ENCODE results near the gene AQP5. TPM values are rescaled to one million over a fixed set of nuclear protein-coding genes. Genes with fewer than 3 reads are reported as not detected.
"Not testable (repeated sequence)": the region's sequence is repeated elsewhere in the genome, so short reads cannot be mapped to it uniquely, and the experiment has no call there.

AQP5 gene
- total RNA-seq, 4 donors from 2014 or later, result not detected

- H3K4me1 ChIP-seq, result peaks cover 0 to 5% (median 0%) of the 10 kb centered on the region in 4 donors
- no peaks in the 10 kb centered on the region for H3K9me3 ChIP-seq
- TF ChIP-seq, protein P1, sequence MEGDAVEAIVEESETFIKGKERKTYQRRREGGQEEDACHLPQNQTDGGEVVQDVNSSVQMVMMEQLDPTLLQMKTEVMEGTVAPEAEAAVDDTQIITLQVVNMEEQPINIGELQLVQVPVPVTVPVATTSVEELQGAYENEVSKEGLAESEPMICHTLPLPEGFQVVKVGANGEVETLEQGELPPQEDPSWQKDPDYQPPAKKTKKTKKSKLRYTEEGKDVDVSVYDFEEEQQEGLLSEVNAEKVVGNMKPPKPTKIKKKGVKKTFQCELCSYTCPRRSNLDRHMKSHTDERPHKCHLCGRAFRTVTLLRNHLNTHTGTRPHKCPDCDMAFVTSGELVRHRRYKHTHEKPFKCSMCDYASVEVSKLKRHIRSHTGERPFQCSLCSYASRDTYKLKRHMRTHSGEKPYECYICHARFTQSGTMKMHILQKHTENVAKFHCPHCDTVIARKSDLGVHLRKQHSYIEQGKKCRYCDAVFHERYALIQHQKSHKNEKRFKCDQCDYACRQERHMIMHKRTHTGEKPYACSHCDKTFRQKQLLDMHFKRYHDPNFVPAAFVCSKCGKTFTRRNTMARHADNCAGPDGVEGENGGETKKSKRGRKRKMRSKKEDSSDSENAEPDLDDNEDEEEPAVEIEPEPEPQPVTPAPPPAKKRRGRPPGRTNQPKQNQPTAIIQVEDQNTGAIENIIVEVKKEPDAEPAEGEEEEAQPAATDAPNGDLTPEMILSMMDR (IDR thresholded peaks at IDR 0.05), result no peak
- TF ChIP-seq POLR2A (IDR thresholded peaks at IDR 0.05), result no peak
- no peaks in the 10 kb centered on the region for H3K27me3 ChIP-seq
- DNase-seq, result no peak
- H3K4me3 ChIP-seq, result no peak overlapping the region
- H3K27ac ChIP-seq, result no peak overlapping the region
- peaks cover 0 to 25% (median 0%) of the 10 kb centered on the region in 3 donors for H3K36me3 ChIP-seq
Observed at GRCh38 chr12:49987625-49988303, 26.1 kb downstream of the AQP5 start.

- not testable (repeated sequence) for H3K4me3 ChIP-seq, DNase-seq, H3K4me1 ChIP-seq, H3K27ac ChIP-seq, H3K9me3 ChIP-seq, H3K27me3 ChIP-seq
- peaks cover 0 to 35% (median 0%) of the 10 kb centered on the region in 3 donors for H3K36me3 ChIP-seq
Observed at GRCh38 chr12:49989400-49989799, 27.7 kb downstream of the AQP5 start.

GRCh38 chr12:49990273-49990672 is 28.6 kb downstream of the AQP5 start:
- DNase-seq, result no peak
- Histone ChIP-seq H3K4me1 (no peaks in the 10 kb centered on the region), H3K4me3 (no peak overlapping the region), H3K36me3 (peaks cover 0 to 43% (median 0%) of the 10 kb centered on the region in 3 donors), H3K27me3 (no peaks in the 10 kb centered on the region), H3K27ac (no peak overlapping the region), H3K9me3 (no peaks in the 10 kb centered on the region)
- TF ChIP-seq, protein P1 (IDR thresholded peaks at IDR 0.05), result no peak
- no peak for TF ChIP-seq POLR2A (IDR thresholded peaks at IDR 0.05)

- Histone ChIP-seq H3K27me3 (no peaks in the 10 kb centered on the region), H3K4me3 (no peak overlapping the region), H3K4me1 (no peaks in the 10 kb centered on the region), H3K36me3 (peaks cover 0 to 60% (median 0%) of the 10 kb centered on the region in 3 donors), H3K27ac (no peak overlapping the region), H3K9me3 (no peaks in the 10 kb centered on the region)
- no peak for TF ChIP-seq POLR2A (IDR thresholded peaks at IDR 0.05)
- TF ChIP-seq, protein P1 (IDR thresholded peaks at IDR 0.05), result no peak
- no peak for DNase-seq
Observed at GRCh38 chr12:49998453-49998852, 36.8 kb downstream of the AQP5 start.

DNA sequence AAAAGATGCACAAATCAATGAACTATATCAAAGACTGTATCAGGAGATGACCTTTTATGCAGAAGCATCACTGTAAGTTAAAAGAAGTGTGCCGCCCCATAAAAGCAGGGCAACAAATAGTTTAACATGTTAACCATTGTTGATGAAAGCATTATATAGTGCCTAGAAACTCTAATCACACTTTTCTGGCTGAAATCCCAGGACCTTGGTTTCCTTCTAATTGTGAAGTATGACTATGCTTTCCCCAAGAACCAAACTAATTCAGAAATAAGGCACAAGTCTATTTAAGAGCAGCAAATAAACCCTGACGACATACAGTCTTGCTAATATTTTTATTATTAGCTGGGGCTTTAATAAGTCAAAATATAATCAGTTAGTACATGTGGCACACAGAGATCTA is 41.9 kb downstream of the AQP5 start:
- Histone ChIP-seq H3K27ac (no peak overlapping the region), H3K27me3 (no peaks in the 10 kb centered on the region), H3K36me3 (peaks cover 0 to 23% (median 0%) of the 10 kb centered on the region in 3 donors), H3K4me1 (no peaks in the 10 kb centered on the region), H3K9me3 (no peaks in the 10 kb centered on the region), H3K4me3 (no peak overlapping the region)
- no peak for TF ChIP-seq POLR2A (IDR thresholded peaks at IDR 0.05)
- TF ChIP-seq, protein P1 (IDR thresholded peaks at IDR 0.05), result no peak
- no peak for DNase-seq

GRCh38 chr12:50004696-50005095 is 43.0 kb downstream of the AQP5 start:
- Histone ChIP-seq H3K27ac (peak overlapping the region in 1 of 4 donors; percentile 11), H3K4me1 (no peaks in the 10 kb centered on the region), H3K9me3 (no peaks in the 10 kb centered on the region), H3K27me3 (no peaks in the 10 kb centered on the region), H3K36me3 (peaks cover 0 to 12% (median 0%) of the 10 kb centered on the region in 3 donors), H3K4me3 (no peak overlapping the region)
- no peak for DNase-seq
- TF ChIP-seq, protein P1 (IDR thresholded peaks at IDR 0.05), result no peak
- TF ChIP-seq POLR2A (IDR thresholded peaks at IDR 0.05), result no peak
